Measurements from ENCODE around the gene MTMR11.
A peak's percentile ranks its signal among the peaks of the same experiment; 100 is the strongest.

Gene MTMR11

GRCh38 chr1:149927563-149928400 lies 8.9 kb downstream of the MTMR11 start, which contains the start of gene SF3B4:
Gene SF3B4, minus strand, starts transcription at chr1:149927803. Its CDS starts 44 bp downstream, at chr1:149927759.
- H3K4me3 Mint-ChIP-seq: peak within 1 kb of the TSS; percentile 97 to 98 (median 97)
- H3K9me3 Mint-ChIP-seq: no peaks in the 10 kb centered on the region
- H3K27me3 Mint-ChIP-seq (ENCODE audit: low read depth): no peaks in the 10 kb centered on the region
- peaks cover 55% of the 10 kb centered on the region for H3K4me1 Mint-ChIP-seq
- TF ChIP-seq CTCF (IDR thresholded peaks at IDR 0.05; ENCODE audit: unreplicated experiment in 3 of 3): no peak
- H3K36me3 Mint-ChIP-seq (ENCODE audit: low read depth): peaks cover 59% of the 10 kb centered on the region
- peak within 1 kb of the TSS; percentile 97 to 98 (median 98) for H3K27ac Mint-ChIP-seq

- Mint-ChIP-seq H3K9me3 (no peaks in the 10 kb centered on the region), H3K36me3 (ENCODE audit: low read depth) (peaks cover 59% of the 10 kb centered on the region), H3K27me3 (ENCODE audit: low read depth) (no peaks in the 10 kb centered on the region), H3K4me3 (peak overlapping the region; percentile 97 to 98 (median 97)), H3K4me1 (peaks cover 53% of the 10 kb centered on the region), H3K27ac (peak overlapping the region; percentile 97 to 98 (median 98))
- TF ChIP-seq CTCF (IDR thresholded peaks at IDR 0.05; ENCODE audit: unreplicated experiment in 3 of 3): no peak
Measured at GRCh38 chr1:149927056-149927562, 9.6 kb downstream of the MTMR11 start.

- Mint-ChIP-seq H3K9me3 (no peaks in the 10 kb centered on the region), H3K27ac (no peak overlapping the region), H3K4me1 (peaks cover 46% of the 10 kb centered on the region), H3K27me3 (ENCODE audit: low read depth) (no peaks in the 10 kb centered on the region), H3K36me3 (ENCODE audit: low read depth) (peaks cover 58% of the 10 kb centered on the region), H3K4me3 (peak overlapping the region; percentile 97 to 98 (median 97))
- TF ChIP-seq CTCF (IDR thresholded peaks at IDR 0.05; ENCODE audit: unreplicated experiment in 3 of 3): no peak
Measured at GRCh38 chr1:149926296-149926695, 10.4 kb downstream of the MTMR11 start.

- Mint-ChIP-seq H3K27ac (no peak overlapping the region), H3K9me3 (no peaks in the 10 kb centered on the region), H3K4me1 (peaks cover 45% of the 10 kb centered on the region), H3K36me3 (ENCODE audit: low read depth) (peaks cover 52% of the 10 kb centered on the region), H3K4me3 (peak overlapping the region; percentile 97 to 98 (median 97)), H3K27me3 (ENCODE audit: low read depth) (no peaks in the 10 kb centered on the region)
- no peak for TF ChIP-seq CTCF (IDR thresholded peaks at IDR 0.05; ENCODE audit: unreplicated experiment in 3 of 3)
Measured at GRCh38 chr1:149925751-149926150, 10.9 kb downstream of the MTMR11 start.

- Mint-ChIP-seq H3K9me3 (no peaks in the 10 kb centered on the region), H3K36me3 (ENCODE audit: low read depth) (peaks cover 48% of the 10 kb centered on the region), H3K27ac (peak overlapping the region in 2 of 3 experiments; percentile 19 to 22), H3K4me1 (peaks cover 41% of the 10 kb centered on the region), H3K4me3 (peak overlapping the region; percentile 97 to 98 (median 97)), H3K27me3 (ENCODE audit: low read depth) (no peaks in the 10 kb centered on the region)
- TF ChIP-seq CTCF (IDR thresholded peaks at IDR 0.05; ENCODE audit: unreplicated experiment in 3 of 3): no peak
Measured at GRCh38 chr1:149925345-149925744, 11.3 kb downstream of the MTMR11 start.

Data from nephron (organoid).